Epithelial cell of esophagus (primary cell): ENCODE measurements around the gene SCAPER.

Source experiments
- DNase-seq: peaks from one replicate; pipeline ENCODE4 v3.0.0; 2010; ENCODE audit warnings: low read depth
- H3K4me3 ChIP-seq: 2 replicates; pipeline ENCODE4 v1.5.1; 2011; ENCODE audit warnings: mild to moderate bottlenecking, low read length, control low read depth
- TF ChIP-seq, protein P1 (sequence below): IDR thresholded peaks from 2 replicates; pipeline ENCODE4 v1.5.1; 2011; ENCODE audit warnings: low read depth, mild to moderate bottlenecking, low read length, control low read depth, inconsistent platforms; ENCODE audit not compliant: insufficient read depth; ENCODE audit errors: missing control alignments

The SCAPER gene

DNA sequence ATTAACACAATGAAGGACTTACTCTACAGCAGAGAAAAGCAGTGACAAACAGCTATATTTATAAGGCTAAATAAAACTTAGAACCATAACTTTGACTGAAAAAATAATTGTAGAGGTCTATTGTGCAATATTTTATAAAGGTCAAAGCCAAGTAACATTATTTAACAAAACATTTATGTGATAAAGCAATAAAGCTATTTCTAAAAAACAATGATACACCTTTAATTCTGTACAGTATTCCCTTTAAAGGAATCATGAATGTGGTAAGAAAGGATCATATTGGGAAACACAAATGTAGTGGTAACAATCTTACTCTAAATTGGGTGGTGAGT, 332.2 kb downstream of the SCAPER start:
- TF ChIP-seq, protein P1, sequence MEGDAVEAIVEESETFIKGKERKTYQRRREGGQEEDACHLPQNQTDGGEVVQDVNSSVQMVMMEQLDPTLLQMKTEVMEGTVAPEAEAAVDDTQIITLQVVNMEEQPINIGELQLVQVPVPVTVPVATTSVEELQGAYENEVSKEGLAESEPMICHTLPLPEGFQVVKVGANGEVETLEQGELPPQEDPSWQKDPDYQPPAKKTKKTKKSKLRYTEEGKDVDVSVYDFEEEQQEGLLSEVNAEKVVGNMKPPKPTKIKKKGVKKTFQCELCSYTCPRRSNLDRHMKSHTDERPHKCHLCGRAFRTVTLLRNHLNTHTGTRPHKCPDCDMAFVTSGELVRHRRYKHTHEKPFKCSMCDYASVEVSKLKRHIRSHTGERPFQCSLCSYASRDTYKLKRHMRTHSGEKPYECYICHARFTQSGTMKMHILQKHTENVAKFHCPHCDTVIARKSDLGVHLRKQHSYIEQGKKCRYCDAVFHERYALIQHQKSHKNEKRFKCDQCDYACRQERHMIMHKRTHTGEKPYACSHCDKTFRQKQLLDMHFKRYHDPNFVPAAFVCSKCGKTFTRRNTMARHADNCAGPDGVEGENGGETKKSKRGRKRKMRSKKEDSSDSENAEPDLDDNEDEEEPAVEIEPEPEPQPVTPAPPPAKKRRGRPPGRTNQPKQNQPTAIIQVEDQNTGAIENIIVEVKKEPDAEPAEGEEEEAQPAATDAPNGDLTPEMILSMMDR: no peak

GRCh38 chr15:76566276-76566675, 338.9 kb downstream of the SCAPER start:
- DNase-seq: no peak
- TF ChIP-seq, protein P1: no peak
- no peak overlapping the region for H3K4me3 ChIP-seq

More for the DNA sequence above, 332.2 kb downstream of the SCAPER start:
- no peak for DNase-seq
- no peak overlapping the region for H3K4me3 ChIP-seq

GRCh38 chr15:76565366-76565765, 339.8 kb downstream of the SCAPER start:
- DNase-seq: no peak
- TF ChIP-seq, protein P1: no peak
- H3K4me3 ChIP-seq: no peak overlapping the region

DNA sequence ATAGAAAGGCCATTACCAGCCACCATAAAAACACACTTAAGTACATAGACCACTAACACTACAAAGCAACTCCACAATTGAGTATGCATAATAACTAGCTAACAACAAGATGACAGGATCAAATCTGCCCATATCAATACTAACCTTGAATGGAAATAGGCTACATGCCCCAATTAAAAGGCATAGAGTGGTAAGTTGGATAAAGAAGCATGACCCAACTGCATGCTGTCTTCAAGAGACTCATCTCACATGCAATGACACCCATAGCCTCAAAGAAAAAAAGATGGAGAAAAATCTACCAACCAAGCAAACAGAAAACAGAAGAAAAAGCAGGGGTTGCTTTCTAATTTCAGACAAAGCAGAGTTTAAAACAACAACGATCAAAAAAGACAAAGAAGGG, 349.9 kb downstream of the SCAPER start:
- DNase-seq: no peak
- TF ChIP-seq, protein P1: no peak
- H3K4me3 ChIP-seq: no peak overlapping the region

DNA sequence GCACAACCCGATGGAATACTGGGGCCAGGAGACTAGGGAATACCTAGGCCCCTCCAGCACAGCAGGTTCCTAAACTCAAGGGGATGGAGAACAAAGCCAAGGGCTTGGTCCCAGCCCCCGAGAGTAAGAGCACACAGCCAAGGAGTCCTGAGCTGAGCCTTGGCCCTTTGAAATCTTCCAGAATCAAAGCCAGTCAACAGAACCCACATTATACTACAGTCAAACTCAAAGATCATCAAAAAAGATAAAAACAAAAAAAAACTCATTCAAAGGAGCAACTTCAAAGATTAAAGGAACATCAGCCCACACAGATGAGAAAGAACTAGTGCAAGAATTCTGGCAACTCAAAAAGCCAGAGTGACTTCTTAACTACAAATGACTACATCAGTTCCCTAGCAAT, 351.6 kb downstream of the SCAPER start:
- DNase-seq: no peak
- TF ChIP-seq, protein P1: no peak
- no peak overlapping the region for H3K4me3 ChIP-seq

DNA sequence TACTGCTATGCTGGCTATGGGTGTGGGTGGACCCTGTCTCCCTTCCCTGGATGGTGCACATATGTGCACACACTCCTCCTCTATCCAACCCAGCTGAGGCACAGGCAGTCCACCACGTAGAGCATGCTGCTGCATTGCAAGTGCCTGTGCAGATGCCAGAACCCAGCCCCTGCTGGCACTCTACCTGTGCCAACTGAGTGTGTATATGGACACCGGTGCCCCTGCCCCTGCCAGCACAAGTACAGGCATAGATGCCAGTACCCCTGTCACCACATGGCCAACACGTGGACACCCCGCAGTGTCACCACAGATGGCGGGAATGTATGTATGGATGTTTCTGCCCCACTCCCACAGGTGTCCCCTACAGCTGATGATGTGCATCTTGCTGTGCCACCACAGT, 352.0 kb downstream of the SCAPER start:
- no peak overlapping the region for H3K4me3 ChIP-seq
- DNase-seq: no peak
- TF ChIP-seq, protein P1: no peak

GRCh38 chr15:76546805-76547204, 358.3 kb downstream of the SCAPER start:
- TF ChIP-seq, protein P1: no peak
- H3K4me3 ChIP-seq: no peak overlapping the region
- no peak for DNase-seq
